HEK293 (cell line): ENCODE results near the gene CLCN7.

Experiments
- CTCF ChIA-PET: fragments of 350-600 bp; formaldehyde crosslinking; extraction: SDS; loops from one replicate; lab custom pipeline; 2021; ENCODE audit warnings: antibody characterized with exemption; lab: Yijun Ruan, JAX
- POLR2A ChIA-PET: fragments of 300-600 bp; formaldehyde crosslinking; extraction: SDS; loops from one replicate; lab custom pipeline; 2020; ENCODE audit warnings: antibody characterized with exemption, inconsistent platforms; lab: Yijun Ruan, JAX
- H3K27ac ChIP-seq: fragments of 200-500 bp; sonication (Bioruptor generic); 2 replicates; pipeline ENCODE4 v1.5.1; 2014; ENCODE audit warnings: low read depth, low read length, control low read depth, inconsistent platforms; ENCODE audit errors: extremely low read depth
- H3K36me3 ChIP-seq, 2 experiments: fragments of 200-500 bp in 1 of 2; sonication (Bioruptor generic) in 1 of 2; 1 replicate in 1 of 2; 2 replicates in 1 of 2; pipeline ENCODE4 v1.5.1; 2014 to 2017; ENCODE audit warnings: inconsistent platforms in 2 of 2, low read length in 2 of 2; ENCODE audit not compliant: control insufficient read depth in 2 of 2, insufficient read depth in 1 of 2
- H3K4me1 ChIP-seq: fragments of 200-500 bp; sonication (Bioruptor generic); 2 replicates; pipeline ENCODE4 v1.5.1; 2014; ENCODE audit warnings: mild to moderate bottlenecking, low read length, inconsistent platforms; ENCODE audit not compliant: control insufficient read depth, insufficient read depth
- H3K4me3 ChIP-seq: 2 replicates; pipeline ENCODE4 v1.5.1; 2011; ENCODE audit warnings: low read depth, mild to moderate bottlenecking, control low read depth, low read length, moderate library complexity
- H3K9me3 ChIP-seq: fragments of 200-500 bp; sonication (Bioruptor generic); 2 replicates; pipeline ENCODE4 v1.5.1; 2014; ENCODE audit warnings: low read depth, low read length, inconsistent platforms; ENCODE audit not compliant: control insufficient read depth, insufficient read depth
- ATF2 ChIP-seq: fragments of 450-650 bp; formaldehyde crosslinking; IDR thresholded peaks from 2 replicates; pipeline ENCODE4 v1.5.1; 2016; ENCODE audit warnings: missing biosample characterization, missing genetic modification characterization, low read depth
- GFI1B ChIP-seq: fragments of 450-650 bp; formaldehyde crosslinking; IDR thresholded peaks from 2 replicates; pipeline ENCODE4 v1.5.1; 2016; ENCODE audit warnings: missing biosample characterization, missing genetic modification characterization
- GLIS2 ChIP-seq: fragments of 450-650 bp; formaldehyde crosslinking; IDR thresholded peaks from 2 replicates; pipeline ENCODE4 v1.5.1; 2016; ENCODE audit warnings: missing biosample characterization, missing genetic modification characterization
- KLF8 ChIP-seq: fragments of 450-650 bp; formaldehyde crosslinking; IDR thresholded peaks from 2 replicates; pipeline ENCODE4 v1.5.1; 2016; ENCODE audit warnings: missing biosample characterization, missing genetic modification characterization
- PATZ1 ChIP-seq: fragments of 450-650 bp; formaldehyde crosslinking; IDR thresholded peaks from 2 replicates; pipeline ENCODE4 v1.5.1; 2016; ENCODE audit warnings: missing biosample characterization, missing genetic modification characterization
- PRDM10 ChIP-seq: fragments of 450-650 bp; formaldehyde crosslinking; IDR thresholded peaks from 2 replicates; pipeline ENCODE4 v1.5.1; 2016; ENCODE audit warnings: missing biosample characterization, missing genetic modification characterization
- ZNF138 ChIP-seq: fragments of 450-650 bp; formaldehyde crosslinking; IDR thresholded peaks from 2 replicates; pipeline ENCODE4 v1.5.1; 2016; ENCODE audit warnings: missing biosample characterization, missing genetic modification characterization, borderline replicate concordance
- ZNF155 ChIP-seq: fragments of 450-650 bp; formaldehyde crosslinking; IDR thresholded peaks from 2 replicates; pipeline ENCODE4 v1.5.1; 2016; ENCODE audit warnings: missing biosample characterization, missing genetic modification characterization
- ZNF2 ChIP-seq: fragments of 450-650 bp; formaldehyde crosslinking; IDR thresholded peaks from 2 replicates; pipeline ENCODE4 v1.5.1; 2016; ENCODE audit warnings: missing biosample characterization, missing genetic modification characterization
- ZNF26 ChIP-seq: fragments of 450-650 bp; formaldehyde crosslinking; IDR thresholded peaks from 2 replicates; pipeline ENCODE4 v1.5.1; 2016; ENCODE audit warnings: missing biosample characterization, missing genetic modification characterization
- ZNF292 ChIP-seq: fragments of 450-650 bp; formaldehyde crosslinking; IDR thresholded peaks from 2 replicates; pipeline ENCODE4 v1.5.1; 2016; ENCODE audit warnings: low read depth, missing biosample characterization, missing genetic modification characterization, borderline replicate concordance
- ZNF398 ChIP-seq: fragments of 450-650 bp; formaldehyde crosslinking; IDR thresholded peaks from 2 replicates; pipeline ENCODE4 v1.5.1; 2017; ENCODE audit warnings: missing biosample characterization, missing genetic modification characterization
- ZNF48 ChIP-seq: fragments of 450-650 bp; formaldehyde crosslinking; IDR thresholded peaks from 2 replicates; pipeline ENCODE4 v1.5.1; 2016; ENCODE audit warnings: missing biosample characterization, missing genetic modification characterization
- ZNF501 ChIP-seq: fragments of 450-650 bp; formaldehyde crosslinking; IDR thresholded peaks from 2 replicates; pipeline ENCODE4 v1.5.1; 2016; ENCODE audit warnings: missing biosample characterization, missing genetic modification characterization
- ZNF610 ChIP-seq: fragments of 450-650 bp; formaldehyde crosslinking; IDR thresholded peaks from 2 replicates; pipeline ENCODE4 v1.5.1; 2016; ENCODE audit warnings: missing biosample characterization, missing genetic modification characterization, borderline replicate concordance
- ZNF639 ChIP-seq: fragments of 450-650 bp; formaldehyde crosslinking; IDR thresholded peaks from 2 replicates; pipeline ENCODE4 v1.5.1; 2016; ENCODE audit warnings: missing biosample characterization, missing genetic modification characterization
- ZNF701 ChIP-seq: fragments of 450-650 bp; formaldehyde crosslinking; IDR thresholded peaks from 2 replicates; pipeline ENCODE4 v1.5.1; 2016; ENCODE audit warnings: missing biosample characterization, missing genetic modification characterization
- ZNF76 ChIP-seq: fragments of 450-650 bp; formaldehyde crosslinking; IDR thresholded peaks from 2 replicates; pipeline ENCODE4; 2016; ENCODE audit warnings: low read depth, missing biosample characterization, missing genetic modification characterization, borderline replicate concordance
- ZNF768 ChIP-seq: fragments of 450-650 bp; formaldehyde crosslinking; IDR thresholded peaks from 2 replicates; pipeline ENCODE4 v1.5.1; 2018; ENCODE audit warnings: missing biosample characterization, mild to moderate bottlenecking, missing genetic modification characterization
- ZXDB ChIP-seq: fragments of 450-650 bp; formaldehyde crosslinking; IDR thresholded peaks from 2 replicates; pipeline ENCODE4 v1.5.1; 2016; ENCODE audit warnings: missing biosample characterization, missing genetic modification characterization

Gene CLCN7

GRCh38 chr16:1510272-1510671 lies 35.4 kb upstream of the CLCN7 start (continued):
- no peak for TF ChIP-seq ZNF501 (tag by site-specific recombination)

GRCh38 chr16:1509307-1510221 lies 34.7 kb upstream of the CLCN7 start:
- TF ChIP-seq ZXDB (no peak), KLF8 (tag by site-specific recombination) (no peak), ZNF2 (tag by site-specific recombination) (no peak), ZNF76 (tag by site-specific recombination) (no peak), ZNF768 (tag by site-specific recombination) (no peak), ZNF639 (tag by site-specific recombination) (no peak), ZNF138 (tag by site-specific recombination) (no peak), ZNF48 (tag by site-specific recombination) (no peak), GLIS2 (tag by site-specific recombination) (no peak), GFI1B (tag by site-specific recombination) (no peak), ZNF398 (tag by site-specific recombination) (no peak), PRDM10 (no peak), ZNF155 (tag by site-specific recombination) (no peak), ZNF701 (tag by site-specific recombination) (no peak), ATF2 (no peak), ZNF610 (tag by site-specific recombination) (no peak), ZNF292 (no peak), ZNF26 (tag by site-specific recombination) (no peak), PATZ1 (tag by site-specific recombination) (no peak)
- Histone ChIP-seq H3K9me3 (no peaks in the 10 kb centered on the region), H3K4me3 (no peak overlapping the region), H3K36me3 (peaks cover 0 to 60% of the 10 kb centered on the region in 2 experiments; a peak in 1 of 3 replicates), H3K4me1 (no peaks in the 10 kb centered on the region), H3K27ac (no peak overlapping the region)
- POLR2A ChIA-PET = no interaction called here
- CTCF ChIA-PET = no interaction called here
